HCT116 (cell line): ENCODE data around the gene BACE1-AS. TPM values are rescaled to one million over a fixed set of nuclear protein-coding genes. Genes with fewer than 3 reads are reported as not detected.
A peak's percentile ranks its signal among the peaks of the same experiment; 100 is the strongest.
"Not testable (repeated sequence)": the region's sequence is repeated elsewhere in the genome, so short reads cannot be mapped to it uniquely, and the experiment has no call there.

Source experiments
- ATAC-seq: fragments of 200-7000 bp; cut with Tn5 transposase; 2 replicates; pipeline ENCODE4 v1.9.1; 2020; ENCODE audit warnings: mild to moderate bottlenecking, moderate library complexity
- BruUV-seq: library from RNA; stranded (reverse); fragments of 400-500 nt; replicated peaks from 2 replicates; lab custom pipeline; 2021; lab: Mats Ljungman, UMichigan
- CTCF ChIA-PET: fragments of 300-600 bp; sonication (Branson Sonifier 250); formaldehyde crosslinking; loops from one replicate; lab custom pipeline; 2021; ENCODE audit warnings: antibody characterized with exemption; lab: Charles Lee
- POLR2A ChIA-PET: fragments of 300-600, 350-600 bp; sonication (Branson Sonifier 250); formaldehyde crosslinking; loops from one replicate; lab custom pipeline; 2021; ENCODE audit warnings: antibody characterized with exemption; lab: Charles Lee
- RAD21 ChIA-PET, 2 experiments: fragments of 300-600 bp; sonication (Branson Sonifier 250); formaldehyde crosslinking; loops; one replicate each; lab custom pipeline; 2023; ENCODE audit warnings: low total read pairs in 2 of 2; ENCODE audit not compliant: uncharacterized antibody in 2 of 2, unreplicated experiment in 2 of 2, low non-redundant PET in 1 of 2; lab: Charles Lee
- DNase-seq: peaks from one replicate; pipeline ENCODE4 v3.0.0-alpha.2; 2010; ENCODE audit warnings: low read depth, low spot score
- H2AFZ ChIP-seq: fragments of 200-600 bp; shearing (Covaris generic), sonication (generic); 2 replicates; pipeline ENCODE4 v1.6.1; 2017; ENCODE audit warnings: low read depth, mixed run types, mixed read lengths, antibody characterized with exemption, low read length; ENCODE audit not compliant: poor library complexity, severe bottlenecking
- H3K27ac ChIP-seq: 2 replicates; pipeline ENCODE4 v1.5.1; 2012; ENCODE audit warnings: low read depth, low read length
- H3K27me3 ChIP-seq: fragments of 200-600 bp; sonication (generic); 2 replicates; pipeline ENCODE4 v1.6.1; 2016; ENCODE audit warnings: mixed run types, low read length, mixed read lengths; ENCODE audit not compliant: insufficient read depth
- H3K36me3 ChIP-seq, 2 experiments: fragments of 200-500 bp in 1 of 2; fragments of 200-600 bp in 1 of 2; sonication (Bioruptor generic) in 1 of 2; sonication (generic) in 1 of 2; 2 replicates each; pipeline versions ENCODE4 v1.5.1 to v1.6.1; 2014 to 2016; ENCODE audit warnings: low read length in 2 of 2, inconsistent platforms in 1 of 2, mixed read lengths in 1 of 2, mixed run types in 1 of 2; ENCODE audit not compliant: insufficient read depth in 2 of 2, control insufficient read depth in 1 of 2
- H3K4me1 ChIP-seq, 2 experiments: fragments of 200-600 bp in 1 of 2; sonication (generic) in 1 of 2; 2 replicates each; pipeline versions ENCODE4 v1.5.1 to v1.6.1; 2012 to 2017; ENCODE audit warnings: low read length in 2 of 2, inconsistent platforms in 1 of 2, mild to moderate bottlenecking in 1 of 2, mixed read lengths in 1 of 2, mixed run types in 1 of 2, moderate library complexity in 1 of 2; ENCODE audit not compliant: insufficient read depth in 2 of 2, control insufficient read depth in 1 of 2
- H3K4me2 ChIP-seq: fragments of 200-600 bp; sonication (generic); 2 replicates; pipeline ENCODE4 v1.6.1; 2017; ENCODE audit warnings: mixed run types, low read length, mixed read lengths
- H3K4me3 ChIP-seq, 2 experiments: fragments of 200-600 bp in 1 of 2; sonication (generic) in 1 of 2; replicated peaks in 1 of 2; 2 replicates each; pipeline ENCODE4 v1.5.1; 2011 to 2016; ENCODE audit warnings: low read length in 2 of 2, control low read depth in 1 of 2, low read depth in 1 of 2, mild to moderate bottlenecking in 1 of 2, mixed read lengths in 1 of 2, mixed run types in 1 of 2
- H3K79me2 ChIP-seq: fragments of 200-600 bp; sonication (generic); 2 replicates; pipeline ENCODE4 v1.6.1; 2017; ENCODE audit warnings: mild to moderate bottlenecking, mixed run types, low read length, moderate library complexity, mixed read lengths; ENCODE audit not compliant: insufficient read depth
- H3K9ac ChIP-seq: fragments of 200-600 bp; sonication (generic); 2 replicates; pipeline ENCODE4 v1.6.1; 2016; ENCODE audit warnings: low read length, mixed read lengths
- H3K9me2 ChIP-seq: fragments of 200-600 bp; sonication (generic), shearing (Covaris generic); 2 replicates; pipeline ENCODE4 v1.6.1; 2017; ENCODE audit warnings: mixed run types, mild to moderate bottlenecking, moderate library complexity; ENCODE audit not compliant: insufficient read depth
- H3K9me3 ChIP-seq, 2 experiments: fragments of 200-500 bp in 1 of 2; fragments of 200-600 bp in 1 of 2; sonication (Bioruptor generic) in 1 of 2; sonication (generic) in 1 of 2; 2 replicates each; pipeline ENCODE4 v1.6.1; 2014 to 2017; ENCODE audit warnings: low read length in 2 of 2, mixed read lengths in 2 of 2, inconsistent platforms in 1 of 2, low read depth in 1 of 2, mild to moderate bottlenecking in 1 of 2, mixed run types in 1 of 2, moderate library complexity in 1 of 2; ENCODE audit not compliant: control insufficient read depth in 1 of 2, insufficient read depth in 1 of 2
- H4K20me1 ChIP-seq: fragments of 200-600 bp; sonication (generic), shearing (Covaris generic); 2 replicates; pipeline ENCODE4 v1.6.1; 2017; ENCODE audit warnings: mixed run types, mild to moderate bottlenecking, moderate library complexity; ENCODE audit not compliant: insufficient read depth
- CBX3 ChIP-seq: IDR thresholded peaks from 2 replicates; pipeline ENCODE4 v1.6.1; 2012; ENCODE audit warnings: low read depth
- EGR1 ChIP-seq: IDR thresholded peaks from 2 replicates; pipeline ENCODE4 v1.6.1; 2012; ENCODE audit warnings: low read depth
- ELF1 ChIP-seq: IDR thresholded peaks from 2 replicates; pipeline ENCODE4 v1.6.1; 2012; ENCODE audit warnings: low read depth, borderline replicate concordance
- JUND ChIP-seq: IDR thresholded peaks from 2 replicates; pipeline ENCODE4 v1.6.1; 2012
- MAX ChIP-seq: IDR thresholded peaks from 2 replicates; pipeline ENCODE4 v1.6.1; 2012
- POLR2AphosphoS5 ChIP-seq: IDR thresholded peaks from 2 replicates; pipeline ENCODE4 v1.6.1; 2011; ENCODE audit warnings: mild to moderate bottlenecking, low read depth, low read length, moderate library complexity
- SIN3A ChIP-seq: IDR thresholded peaks from 2 replicates; pipeline ENCODE4 v1.6.1; 2012; ENCODE audit warnings: low read depth
- SP1 ChIP-seq: IDR thresholded peaks from 2 replicates; pipeline ENCODE4 v1.6.1; 2012; ENCODE audit warnings: low read depth
- TCF7L2 ChIP-seq: IDR thresholded peaks from 2 replicates; pipeline ENCODE4 v1.7.0; 2011; ENCODE audit warnings: borderline replicate concordance, inconsistent platforms; ENCODE audit not compliant: insufficient read depth, insufficient read length; ENCODE audit errors: extremely low read depth
- YY1 ChIP-seq: IDR thresholded peaks from 2 replicates; pipeline ENCODE4 v1.6.1; 2011; ENCODE audit warnings: low read length, low read depth, moderate library complexity, mild to moderate bottlenecking; ENCODE audit not compliant: insufficient replicate concordance; ENCODE audit errors: extremely low read depth
- ZFX ChIP-seq: fragments of 450-650 bp; IDR thresholded peaks from 2 replicates; pipeline ENCODE4 v1.6.1; 2017
- intact Hi-C: fragments of 100-400 bp; cut with micrococcal nuclease; formaldehyde crosslinking; loops from 2 replicates; pipeline ENCODE4 v1.10.0; 2022
- total RNA-seq: library from RNA; stranded (reverse); gene quantifications from one replicate; pipeline ENCODE4 v1.2.1, GENCODE V29; 2021; ENCODE audit not compliant: unreplicated experiment
- TF ChIP-seq, protein P1 (sequence below): IDR thresholded peaks from 2 replicates; pipeline ENCODE4 v1.6.1; 2012; ENCODE audit warnings: low read depth
- TF ChIP-seq, protein P2 (sequence below): IDR thresholded peaks from 2 replicates; pipeline ENCODE4 v1.6.1; 2012

The BACE1-AS gene
- total RNA-seq, 1 experiment from 2014 or later, result 10.2 TPM

- peak overlapping the region; percentile 79; the same call in 1 of the 2 replicates for H3K9ac ChIP-seq
- peak overlapping the region; percentile 77 for H3K4me2 ChIP-seq
- H3K9me2 ChIP-seq, ATAC-seq, RAD21 ChIA-PET, H2AFZ ChIP-seq, intact Hi-C loops, H3K27me3 ChIP-seq, H4K20me1 ChIP-seq, H3K36me3 ChIP-seq, BruUV-seq, H3K27ac ChIP-seq, H3K9me3 ChIP-seq, DNase-seq, H3K79me2 ChIP-seq: not testable (repeated sequence)
- H3K4me1 ChIP-seq, result peaks cover 0 to 23% of the 10 kb centered on the region in 2 experiments; a peak in 2 of 4 replicates
- CTCF ChIA-PET, result interaction anchor here (1.5 kb wide), 1 partner anchor 95 kb away, joined by 4 read pairs; the partner anchor contains the start of genes PCSK7 and RNF214
- peak overlapping the region; percentile 77 to 90 for H3K4me3 ChIP-seq
- POLR2A ChIA-PET, result interaction anchor here (0.8 to 1.0 kb wide), 3 partner anchors 11 to 105 kb away, joined by 3 to 10 read pairs (median 3); partner anchors contain the start of gene BACE1
Measured at GRCh38 chr11:117327255-117327566, 36.1 kb downstream of the BACE1-AS start.

DNA sequence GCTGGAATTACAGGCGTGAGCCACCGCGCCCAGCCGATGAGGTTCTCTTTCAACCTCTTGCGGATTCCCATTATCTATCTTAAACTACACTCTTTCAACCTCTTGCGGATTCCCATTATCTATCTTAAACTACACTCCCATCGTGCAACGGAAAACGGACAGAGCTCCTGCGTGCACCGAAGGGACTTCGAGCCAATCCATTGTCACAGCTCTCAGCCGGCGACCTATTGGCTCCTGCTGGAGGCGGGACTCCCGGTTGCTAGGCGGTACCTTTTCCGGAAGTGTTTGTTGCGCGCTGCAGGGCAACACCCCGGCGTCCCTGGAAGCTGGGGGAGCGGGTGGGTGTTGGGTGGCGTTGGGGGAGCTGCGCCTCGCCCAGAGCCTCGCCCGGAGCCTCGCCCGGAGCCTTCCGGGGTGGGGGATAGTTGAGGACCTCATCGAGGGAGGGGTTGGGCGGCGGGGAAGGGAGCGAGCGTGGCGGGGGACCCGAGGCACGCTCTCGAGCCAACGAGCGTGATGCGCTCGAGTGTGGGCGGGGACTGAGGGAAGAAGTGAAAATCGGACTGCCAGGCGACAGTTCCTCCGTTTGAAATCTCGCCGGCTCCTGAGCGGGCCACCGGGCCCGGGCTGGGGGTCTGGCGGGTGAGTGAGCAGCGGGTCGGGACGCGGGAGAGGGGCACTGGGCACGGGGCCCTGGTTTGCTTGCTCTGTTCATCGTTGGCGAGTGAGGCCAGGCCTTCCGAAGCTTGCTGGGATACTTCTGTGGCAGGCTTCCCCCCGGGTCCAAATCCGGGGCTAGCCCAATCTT lies 36.6 kb downstream of the BACE1-AS start, which contains the start of gene CEP164:
CEP164 (plus strand) TSS at position 288 of the 808 bp plus-strand sequence. CDS start 10,733 bp downstream, outside the sequence.
- no peaks in the 10 kb centered on the region; the same call in 1 of the 2 replicates for H3K79me2 ChIP-seq
- H3K4me2 ChIP-seq, result peak within 1 kb of the TSS; percentile 77
- intact Hi-C loops, result no loop called here
- DNase-seq, result peak; percentile 91
- no peaks in the 10 kb centered on the region for H3K27me3 ChIP-seq
- H3K36me3 ChIP-seq, result no peaks in the 10 kb centered on the region
- BruUV-seq, result no TSS peak
- ATAC-seq, result peak; percentile 97
- RAD21 ChIA-PET, result no interaction called here
- POLR2A ChIA-PET, result interaction anchor here (0.8 to 1.2 kb wide), 4 partner anchors 12 to 106 kb away, joined by 3 to 10 read pairs (median 4); partner anchors contain the start of gene BACE1
- H3K4me1 ChIP-seq, result peaks cover 0 to 23% of the 10 kb centered on the region in 2 experiments; a peak in 2 of 4 replicates
- CTCF ChIA-PET, result interaction anchor here (1.5 kb wide), 1 partner anchor 95 kb away, joined by 4 read pairs; the partner anchor contains the start of genes PCSK7 and RNF214
- peak within 1 kb of the TSS; percentile 57 for H3K27ac ChIP-seq
- H2AFZ ChIP-seq, result no peak within 1 kb of the TSS
- peak within 1 kb of the TSS; percentile 79 for H3K9ac ChIP-seq
- no peaks in the 10 kb centered on the region for H3K9me2 ChIP-seq
- TF ChIP-seq JUND, result no peak
- peak; percentile 92 for TF ChIP-seq SP1
- peak; percentile 47; the same call in 1 of the 2 replicates for TF ChIP-seq ZFX
- TF ChIP-seq, protein P1, sequence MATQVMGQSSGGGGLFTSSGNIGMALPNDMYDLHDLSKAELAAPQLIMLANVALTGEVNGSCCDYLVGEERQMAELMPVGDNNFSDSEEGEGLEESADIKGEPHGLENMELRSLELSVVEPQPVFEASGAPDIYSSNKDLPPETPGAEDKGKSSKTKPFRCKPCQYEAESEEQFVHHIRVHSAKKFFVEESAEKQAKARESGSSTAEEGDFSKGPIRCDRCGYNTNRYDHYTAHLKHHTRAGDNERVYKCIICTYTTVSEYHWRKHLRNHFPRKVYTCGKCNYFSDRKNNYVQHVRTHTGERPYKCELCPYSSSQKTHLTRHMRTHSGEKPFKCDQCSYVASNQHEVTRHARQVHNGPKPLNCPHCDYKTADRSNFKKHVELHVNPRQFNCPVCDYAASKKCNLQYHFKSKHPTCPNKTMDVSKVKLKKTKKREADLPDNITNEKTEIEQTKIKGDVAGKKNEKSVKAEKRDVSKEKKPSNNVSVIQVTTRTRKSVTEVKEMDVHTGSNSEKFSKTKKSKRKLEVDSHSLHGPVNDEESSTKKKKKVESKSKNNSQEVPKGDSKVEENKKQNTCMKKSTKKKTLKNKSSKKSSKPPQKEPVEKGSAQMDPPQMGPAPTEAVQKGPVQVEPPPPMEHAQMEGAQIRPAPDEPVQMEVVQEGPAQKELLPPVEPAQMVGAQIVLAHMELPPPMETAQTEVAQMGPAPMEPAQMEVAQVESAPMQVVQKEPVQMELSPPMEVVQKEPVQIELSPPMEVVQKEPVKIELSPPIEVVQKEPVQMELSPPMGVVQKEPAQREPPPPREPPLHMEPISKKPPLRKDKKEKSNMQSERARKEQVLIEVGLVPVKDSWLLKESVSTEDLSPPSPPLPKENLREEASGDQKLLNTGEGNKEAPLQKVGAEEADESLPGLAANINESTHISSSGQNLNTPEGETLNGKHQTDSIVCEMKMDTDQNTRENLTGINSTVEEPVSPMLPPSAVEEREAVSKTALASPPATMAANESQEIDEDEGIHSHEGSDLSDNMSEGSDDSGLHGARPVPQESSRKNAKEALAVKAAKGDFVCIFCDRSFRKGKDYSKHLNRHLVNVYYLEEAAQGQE, result no peak
- peak; percentile 59 for TF ChIP-seq SIN3A
- TF ChIP-seq CBX3, result peak; percentile 13; the same call in 1 of the 2 replicates
- TF ChIP-seq MAX, result peak; percentile 69
- TF ChIP-seq, protein P2, sequence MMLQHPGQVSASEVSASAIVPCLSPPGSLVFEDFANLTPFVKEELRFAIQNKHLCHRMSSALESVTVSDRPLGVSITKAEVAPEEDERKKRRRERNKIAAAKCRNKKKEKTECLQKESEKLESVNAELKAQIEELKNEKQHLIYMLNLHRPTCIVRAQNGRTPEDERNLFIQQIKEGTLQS, result no peak
- peak; percentile 15 for TF ChIP-seq TCF7L2
- TF ChIP-seq POLR2AphosphoS5, result peak; percentile 70
- peak; percentile 80 for TF ChIP-seq ELF1
- peak; percentile 33 for TF ChIP-seq YY1
- peak; percentile 68; the same call in 1 of the 2 replicates for TF ChIP-seq EGR1
- no peaks in the 10 kb centered on the region for H3K9me3 ChIP-seq
- H4K20me1 ChIP-seq, result no peaks in the 10 kb centered on the region
- H3K4me3 ChIP-seq, result peak within 1 kb of the TSS; percentile 77 to 90
